Spleen (tissue), 11 donors: ENCODE measurements around the gene UQCC2. TPM values are rescaled to one million over a fixed set of nuclear protein-coding genes. Genes with fewer than 3 reads are reported as not detected.

Source experiments
- DNase-seq: peaks from one replicate; pipeline ENCODE4 v3.0.0-alpha.2; 2020
- H3K27ac ChIP-seq, 8 donors: fragments of 200-600 bp; sonication (generic) in 7 of 8; 1 replicate in 4 of 8; 2 replicates in 4 of 8; pipeline versions ENCODE4 v1.5.0 to v1.8.0; 2016 to 2021; ENCODE audit warnings: inconsistent platforms in 4 of 8, mild to moderate bottlenecking in 4 of 8, moderate library complexity in 1 of 8
- H3K27me3 ChIP-seq, 7 donors: fragments of 200-600 bp; sonication (generic) in 6 of 7; replicated peaks in 1 of 7; 1 replicate in 4 of 7; 2 replicates in 3 of 7; pipeline versions ENCODE4 v1.5.0 to v1.8.0; 2016 to 2021; ENCODE audit warnings: inconsistent platforms in 3 of 7, mild to moderate bottlenecking in 1 of 7
- H3K36me3 ChIP-seq, 6 donors: fragments of 200-600 bp; sonication (generic) in 5 of 6; 1 replicate in 4 of 6; 2 replicates in 2 of 6; pipeline versions ENCODE4 v1.5.0 to v1.8.0; 2016 to 2021; ENCODE audit warnings: inconsistent platforms in 2 of 6
- H3K4me1 ChIP-seq, 6 donors: fragments of 200-600 bp; sonication (generic) in 5 of 6; 1 replicate in 3 of 6; 2 replicates in 3 of 6; pipeline versions ENCODE4 v1.5.0 to v1.8.0; 2016 to 2021; ENCODE audit warnings: inconsistent platforms in 3 of 6
- H3K4me3 ChIP-seq, 8 donors: fragments of 200-600 bp; sonication (generic) in 7 of 8; 1 replicate in 4 of 8; 2 replicates in 4 of 8; pipeline versions ENCODE4 v1.5.0 to v1.8.0; 2016 to 2021; ENCODE audit warnings: inconsistent platforms in 4 of 8, mild to moderate bottlenecking in 4 of 8, moderate library complexity in 2 of 8
- H3K9me3 ChIP-seq, 8 donors: fragments of 200-600 bp; sonication (generic) in 7 of 8; 1 replicate in 4 of 8; 2 replicates in 4 of 8; pipeline versions ENCODE4 v1.5.0 to v1.8.0; 2016 to 2021; ENCODE audit warnings: inconsistent platforms in 4 of 8
- CTCF ChIP-seq, 11 experiments: fragments of 200-600 bp in 7 of 11; fragments of 450-650 bp in 4 of 11; sonication (generic) in 4 of 11; IDR thresholded peaks in 8 of 11; conservative IDR thresholded peaks in 3 of 11; 1 replicate in 7 of 11; 2 replicates in 4 of 11; pipeline versions ENCODE4 v1.4.0 to v1.8.0; 2016 to 2021; ENCODE audit warnings: antibody characterized with exemption in 11 of 11, inconsistent platforms in 4 of 11, mild to moderate bottlenecking in 1 of 11
- POLR2A ChIP-seq, 3 donors: fragments of 450-650 bp; IDR thresholded peaks; one replicate each; pipeline ENCODE4 v1.5.1; 2017; ENCODE audit warnings: antibody characterized with exemption in 3 of 3, mild to moderate bottlenecking in 1 of 3
- POLR2AphosphoS5 ChIP-seq, 3 donors: sonication (generic); formaldehyde crosslinking; IDR thresholded peaks; one replicate each; pipeline ENCODE4 v1.5.1; 2017; ENCODE audit warnings: antibody characterized with exemption in 3 of 3
- WGBS, 5 donors: extraction: QIAGEN DNeasy Blood & Tissue Kit in 3 of 5; methylation state at CpG; one replicate each; pipeline versions ENCODE4 v1.1.5 to v1.1.7; 2013 to 2018; 5-methylcytosine and 5-hydroxymethylcytosine counted together
- intact Hi-C: fragments of 100-400 bp; cut with DNase I; formaldehyde crosslinking; loops from one replicate; pipeline ENCODE4 v1.15.0; 2023; ENCODE audit warnings: low total_unique reads
- polyA plus RNA-seq, 3 donors: library from polyadenylated mRNA; stranded (reverse); fragments of 200-250 nt; gene quantifications; one replicate each; pipeline ENCODE4 v1.2.1, GENCODE V29; 2013
- total RNA-seq, 7 donors: library from RNA; depleted of rRNA in 3 of 7; stranded (reverse); fragments of >200 nt in 3 of 7; fragmentation: NEBNext Ultra II Directional in 4 of 7; extraction: Animal tissue kit (Norgen Biotek cat#: 25700) in 4 of 7; gene quantifications; one replicate each; pipeline versions ENCODE4 v1.1.0 to v1.2.1, GENCODE V29; 2016 to 2021
- donor health status: healthy with polysubstance abuse.
- donor health status: DM: no; HTN: no; CAD: no; lungs with moderate emphysema.
- donor health status: DM: no; HTN: no; CAD: no.
- donor health status: Bipolar disorder and iron deficiency.
- donor health status: healthy.
- donor health status: DM: no; HTN: no; CAD: no.
- donor health status: DM: yes; HTN: yes; CAD: no.

Gene UQCC2
- total and polyA plus RNA-seq, 10 donors, result 8.7 to 77.0 (median 34.1) TPM

DNA sequence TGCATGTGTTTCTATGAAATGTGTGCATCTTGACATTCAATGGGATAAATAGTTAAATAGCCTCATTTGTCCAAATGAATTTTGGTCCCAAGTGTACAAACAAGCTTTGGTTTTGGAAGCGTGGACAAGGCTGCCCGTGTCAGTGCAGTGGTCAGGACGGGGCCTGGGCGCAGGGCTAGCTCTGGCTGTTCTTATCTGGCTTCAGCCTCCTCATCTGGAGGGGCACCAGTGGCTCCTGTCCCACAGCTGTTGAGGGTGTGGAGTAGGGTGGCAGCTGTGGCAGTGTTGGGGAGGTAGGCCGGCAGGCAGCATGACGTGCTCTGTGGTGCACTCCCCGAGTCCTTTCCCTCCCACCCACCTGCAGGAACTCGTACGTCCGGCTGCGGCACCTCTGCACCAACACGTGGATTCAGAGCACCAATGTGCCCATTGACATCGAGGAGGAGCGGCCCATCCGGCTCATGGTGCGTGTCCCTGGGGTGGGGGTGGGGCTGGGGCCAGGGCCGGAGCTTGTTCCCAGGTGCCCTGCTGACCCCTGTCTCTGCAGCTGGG, 46.9 kb downstream of the UQCC2 start:
- Histone ChIP-seq H3K36me3 (peaks cover 0 to 98% (median 65%) of the 10 kb centered on the region in 6 donors), H3K27ac (no peak overlapping the region), H3K4me1 (no peaks in the 10 kb centered on the region), H3K27me3 (no peaks in the 10 kb centered on the region), H3K9me3 (no peaks in the 10 kb centered on the region), H3K4me3 (no peak overlapping the region)
- intact Hi-C loops, result no loop called here
- DNase-seq, result no peak
- WGBS, 5 donors, result 75 to 93% (median 89%) methylated on average over 13 to 17 of the region's 17 CpGs
- TF ChIP-seq POLR2A (IDR thresholded peaks at IDR 0.05) (no peak), POLR2AphosphoS5 (IDR thresholded peaks at IDR 0.05) (no peak)

GRCh38 chr6:33663727-33664449, 47.6 kb downstream of the UQCC2 start:
- 92 to 98% (median 96%) methylated on average over 8 to 16 of the region's 16 CpGs for WGBS, 5 donors
- H3K27me3 ChIP-seq, result no peaks in the 10 kb centered on the region
- TF ChIP-seq CTCF (IDR thresholded peaks at IDR 0.05 in 8 of 11, conservative IDR thresholded peaks at IDR 0.05 in 3 of 11) (no peak), POLR2AphosphoS5 (IDR thresholded peaks at IDR 0.05) (peak in 1 of 3 donors; percentile 24)
- no peak for DNase-seq
- intact Hi-C loops, result no loop called here
- H3K36me3 ChIP-seq, result peaks cover 0 to 98% (median 65%) of the 10 kb centered on the region in 6 donors
- H3K4me1 ChIP-seq, result no peaks in the 10 kb centered on the region
- H3K27ac ChIP-seq, result no peak overlapping the region
- no peak overlapping the region for H3K4me3 ChIP-seq
- H3K9me3 ChIP-seq, result no peaks in the 10 kb centered on the region

DNA sequence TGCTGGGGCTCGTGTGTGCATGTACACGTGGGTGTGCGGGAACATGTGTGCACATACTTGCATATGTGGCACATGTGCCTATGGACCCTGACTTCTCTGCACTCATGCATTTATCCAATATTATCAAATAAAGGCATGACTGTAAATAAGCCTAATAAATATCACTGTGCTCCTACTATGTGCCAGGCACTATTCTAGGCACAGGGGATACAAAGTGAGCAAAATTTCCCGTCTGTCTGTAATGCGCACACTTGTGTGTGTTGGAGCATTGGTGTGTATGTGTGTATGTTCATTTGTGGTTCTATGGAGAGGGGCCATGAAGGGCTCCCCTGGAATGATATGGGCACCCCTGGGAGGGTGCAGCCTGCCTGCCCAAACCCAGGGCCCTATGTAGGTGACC, 48.5 kb downstream of the UQCC2 start:
- no peak overlapping the region for H3K4me3 ChIP-seq
- no peak overlapping the region for H3K27ac ChIP-seq
- H3K36me3 ChIP-seq, result peaks cover 0 to 98% (median 64%) of the 10 kb centered on the region in 6 donors
- no peaks in the 10 kb centered on the region for H3K9me3 ChIP-seq
- no peaks in the 10 kb centered on the region for H3K27me3 ChIP-seq
- no peak for DNase-seq
- intact Hi-C loops, result no loop called here
- WGBS, 5 donors, result 77 to 86% (median 83%) methylated on average over 5 of the region's 5 CpGs
- TF ChIP-seq POLR2AphosphoS5 (IDR thresholded peaks at IDR 0.05), result no peak
- no peak for TF ChIP-seq POLR2A (IDR thresholded peaks at IDR 0.05)
- no peak for TF ChIP-seq CTCF (IDR thresholded peaks at IDR 0.05 in 8 of 11, conservative IDR thresholded peaks at IDR 0.05 in 3 of 11)
- no peaks in the 10 kb centered on the region for H3K4me1 ChIP-seq

DNA sequence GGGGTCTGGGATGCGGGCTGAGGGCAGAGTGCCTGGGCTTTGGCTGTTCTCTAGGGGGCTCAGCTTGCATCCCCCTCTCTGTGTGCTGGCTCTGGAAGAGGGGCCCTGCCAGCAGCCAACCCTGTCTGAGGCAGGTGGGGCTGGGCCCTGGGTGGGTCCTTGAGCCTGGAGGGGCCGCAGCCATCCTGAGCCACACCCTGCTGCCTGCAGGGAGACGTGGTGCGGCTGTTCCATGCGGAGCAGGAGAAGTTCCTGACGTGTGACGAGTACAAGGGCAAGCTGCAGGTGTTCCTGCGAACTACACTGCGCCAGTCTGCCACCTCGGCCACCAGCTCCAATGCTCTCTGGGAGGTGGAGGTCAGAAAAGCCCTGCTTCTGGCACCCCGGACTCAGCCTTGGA, 49.2 kb downstream of the UQCC2 start:
- H3K36me3 ChIP-seq, result peaks cover 0 to 98% (median 59%) of the 10 kb centered on the region in 6 donors
- no peak overlapping the region for H3K4me3 ChIP-seq
- intact Hi-C loops, result no loop called here
- peak; percentile 67 for DNase-seq
- H3K27me3 ChIP-seq, result no peaks in the 10 kb centered on the region
- no peaks in the 10 kb centered on the region for H3K4me1 ChIP-seq
- no peaks in the 10 kb centered on the region for H3K9me3 ChIP-seq
- 78 to 100% (median 88%) methylated on average over 3 to 11 of the region's 11 CpGs for WGBS, 5 donors
- no peak overlapping the region for H3K27ac ChIP-seq
- TF ChIP-seq CTCF (IDR thresholded peaks at IDR 0.05 in 8 of 11, conservative IDR thresholded peaks at IDR 0.05 in 3 of 11) (no peak), POLR2AphosphoS5 (IDR thresholded peaks at IDR 0.05) (no peak), POLR2A (IDR thresholded peaks at IDR 0.05) (no peak)
